NCI-H2227 treated with DMSO at 0.1 percent for 48 hours (cell line): ENCODE results near the gene CEMIP.
A peak's percentile ranks its signal among the peaks of the same experiment; 100 is the strongest.

Experiments
- DNase-seq: peaks from one replicate; lab custom pipeline; 2025; lab: John Stamatoyannopoulos, UW

CEMIP gene

GRCh38 chr15:80985981-80986380, 206.8 kb downstream of the CEMIP start:
- no peak for DNase-seq

GRCh38 chr15:80986487-80986886, 207.3 kb downstream of the CEMIP start:
- DNase-seq, result no peak

GRCh38 chr15:80988148-80988796, 209.1 kb downstream of the CEMIP start:
- DNase-seq, result no peak

- DNase-seq, result no peak
These were observed 209.9 kb downstream of the CEMIP start for GRCh38 chr15:80989081-80989517.

GRCh38 chr15:80989518-80990478, 210.6 kb downstream of the CEMIP start, which contains the start of gene MESD:
TSS of gene MESD (minus strand) at chr15:80989819. CDS start at chr15:80989791, 28 bp downstream.
- peak; percentile 86 for DNase-seq

- no peak for DNase-seq
These were observed 211.8 kb downstream of the CEMIP start for GRCh38 chr15:80990955-80991354.

- no peak for DNase-seq
These were observed 212.3 kb downstream of the CEMIP start for GRCh38 chr15:80991421-80991820.

GRCh38 chr15:80992006-80992405, 212.8 kb downstream of the CEMIP start:
- no peak for DNase-seq

GRCh38 chr15:80992441-80992840, 213.3 kb downstream of the CEMIP start:
- no peak for DNase-seq

GRCh38 chr15:80996247-80996646, 217.1 kb downstream of the CEMIP start:
- no peak for DNase-seq

- no peak for DNase-seq
These were observed 218.5 kb downstream of the CEMIP start for GRCh38 chr15:80997692-80998091.

GRCh38 chr15:80998251-80998650, 219.1 kb downstream of the CEMIP start:
- no peak for DNase-seq

- no peak for DNase-seq
These were observed 220.5 kb downstream of the CEMIP start for GRCh38 chr15:80999623-81000036.

GRCh38 chr15:81000144-81000623, 221.0 kb downstream of the CEMIP start:
- no peak for DNase-seq

- peak; percentile 73 for DNase-seq
These were observed 221.5 kb downstream of the CEMIP start, which contains the start of gene TLNRD1 for GRCh38 chr15:81000624-81001151. TSS of gene TLNRD1 (plus strand) at chr15:81000923. CDS start at chr15:81002272, 1,349 bp downstream.
